ENCODE results near the gene HDLBP. TPM values are rescaled to one million over a fixed set of nuclear protein-coding genes. Genes with fewer than 3 reads are reported as not detected.

HDLBP gene
- total RNA-seq, 1 donor from 2014 or later = 805 TPM

DNA sequence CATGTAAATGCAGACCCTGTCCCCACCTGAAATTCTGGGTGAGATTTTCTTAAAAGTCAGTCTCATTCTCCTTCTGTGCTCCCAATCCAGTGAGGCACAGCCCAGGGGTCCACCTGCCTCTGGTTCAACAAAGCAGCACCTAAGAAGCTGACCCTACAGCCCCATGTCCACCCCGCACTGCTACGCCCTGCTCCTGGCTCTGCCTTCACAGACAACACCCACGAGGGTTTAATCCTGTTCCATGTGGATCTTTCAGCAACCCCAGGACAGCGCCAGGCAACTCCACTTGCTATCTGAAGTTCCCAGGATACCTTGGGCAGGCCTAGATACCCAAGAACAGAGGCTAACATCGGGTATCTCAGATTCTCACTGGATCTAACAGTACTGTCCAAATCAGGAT lies 44.9 kb downstream of the HDLBP start:
- no peak for FAIRE-seq
- no peak for TF ChIP-seq CTCF (IDR thresholded peaks at IDR 0.05; ENCODE audit: insufficient read depth, low read length, severe bottlenecking)
- H3K4me3 ChIP-seq (ENCODE audit: low read depth, low read length) = no peak overlapping the region
- peaks cover 19% of the 10 kb centered on the region for H3K36me3 ChIP-seq (ENCODE audit: control insufficient read depth, insufficient read depth, low read length)
- DNase-seq (ENCODE audit: low read depth) = no peak
- H3K27me3 ChIP-seq (ENCODE audit: control insufficient read depth, insufficient read depth, low read length) = no peaks in the 10 kb centered on the region

- TF ChIP-seq CTCF (IDR thresholded peaks at IDR 0.05; ENCODE audit: insufficient read depth, low read length, severe bottlenecking) = no peak
- H3K4me3 ChIP-seq (ENCODE audit: low read depth, low read length) = no peak overlapping the region
- H3K27me3 ChIP-seq (ENCODE audit: control insufficient read depth, insufficient read depth, low read length) = no peaks in the 10 kb centered on the region
- DNase-seq (ENCODE audit: low read depth) = no peak
- no peak for FAIRE-seq
- peaks cover 19% of the 10 kb centered on the region for H3K36me3 ChIP-seq (ENCODE audit: control insufficient read depth, insufficient read depth, low read length)
Measured at GRCh38 chr2:241269707-241270520, 45.6 kb downstream of the HDLBP start.

- H3K4me3 ChIP-seq (ENCODE audit: low read depth, low read length) = no peak overlapping the region
- no peak for FAIRE-seq
- no peaks in the 10 kb centered on the region for H3K27me3 ChIP-seq (ENCODE audit: control insufficient read depth, insufficient read depth, low read length)
- peaks cover 21% of the 10 kb centered on the region for H3K36me3 ChIP-seq (ENCODE audit: control insufficient read depth, insufficient read depth, low read length)
- TF ChIP-seq CTCF (IDR thresholded peaks at IDR 0.05; ENCODE audit: insufficient read depth, low read length, severe bottlenecking) = no peak
- DNase-seq (ENCODE audit: low read depth) = peak; percentile 66
Measured at GRCh38 chr2:241268716-241269445, 46.6 kb downstream of the HDLBP start.

DNA sequence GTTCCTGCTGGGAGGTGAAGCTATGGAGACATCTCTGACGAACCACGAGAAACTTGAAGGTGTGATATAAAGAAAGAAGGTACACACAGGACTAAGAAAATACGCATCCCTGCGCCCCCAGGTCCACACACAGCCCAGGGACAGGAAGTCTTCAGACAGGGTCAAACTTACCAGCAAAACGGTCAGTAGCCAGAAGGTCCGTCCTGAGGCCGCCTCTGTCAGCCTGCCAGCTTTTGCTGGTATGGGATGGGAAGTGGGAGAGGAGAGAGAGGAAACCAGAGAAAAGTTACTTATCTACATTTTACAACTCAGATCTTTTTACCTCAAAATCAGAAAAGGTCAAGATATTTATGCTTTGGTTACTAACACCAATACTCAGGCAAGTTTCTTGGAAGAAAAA lies 47.2 kb downstream of the HDLBP start:
- H3K4me3 ChIP-seq (ENCODE audit: low read depth, low read length) = no peak overlapping the region
- H3K36me3 ChIP-seq (ENCODE audit: control insufficient read depth, insufficient read depth, low read length) = peaks cover 25% of the 10 kb centered on the region
- no peak for DNase-seq (ENCODE audit: low read depth)
- no peaks in the 10 kb centered on the region for H3K27me3 ChIP-seq (ENCODE audit: control insufficient read depth, insufficient read depth, low read length)
- no peak for TF ChIP-seq CTCF (IDR thresholded peaks at IDR 0.05; ENCODE audit: insufficient read depth, low read length, severe bottlenecking)
- FAIRE-seq = no peak

- Histone ChIP-seq H3K4me3 (ENCODE audit: low read depth, low read length) (no peak overlapping the region), H3K27me3 (ENCODE audit: control insufficient read depth, insufficient read depth, low read length) (no peaks in the 10 kb centered on the region), H3K36me3 (ENCODE audit: control insufficient read depth, insufficient read depth, low read length) (peaks cover 32% of the 10 kb centered on the region)
- FAIRE-seq = no peak
- DNase-seq (ENCODE audit: low read depth) = no peak
- no peak for TF ChIP-seq CTCF (IDR thresholded peaks at IDR 0.05; ENCODE audit: insufficient read depth, low read length, severe bottlenecking)
Measured at GRCh38 chr2:241267249-241268067, 48.0 kb downstream of the HDLBP start.

All from bronchial epithelial cell (primary cell).